Tibial nerve (tissue), 3 donors: ENCODE measurements around the gene RTN1.

ENCODE experiments used
- POLR2A ChIP-seq, 2 donors: fragments of 450-650 bp; IDR thresholded peaks; one replicate each; pipeline ENCODE4 v1.6.1; 2017; ENCODE audit warnings: antibody characterized with exemption in 2 of 2, mild to moderate bottlenecking in 2 of 2, moderate library complexity in 2 of 2
- TF ChIP-seq, protein P1 (sequence below), 5 experiments: fragments of 200-600 bp in 3 of 5; fragments of 450-650 bp in 2 of 5; sonication (generic) in 3 of 5; IDR thresholded peaks; one replicate each; pipeline ENCODE4 v1.5.1; 2016 to 2019; ENCODE audit warnings: antibody characterized with exemption in 5 of 5, mild to moderate bottlenecking in 3 of 5, moderate library complexity in 2 of 5

DNA sequence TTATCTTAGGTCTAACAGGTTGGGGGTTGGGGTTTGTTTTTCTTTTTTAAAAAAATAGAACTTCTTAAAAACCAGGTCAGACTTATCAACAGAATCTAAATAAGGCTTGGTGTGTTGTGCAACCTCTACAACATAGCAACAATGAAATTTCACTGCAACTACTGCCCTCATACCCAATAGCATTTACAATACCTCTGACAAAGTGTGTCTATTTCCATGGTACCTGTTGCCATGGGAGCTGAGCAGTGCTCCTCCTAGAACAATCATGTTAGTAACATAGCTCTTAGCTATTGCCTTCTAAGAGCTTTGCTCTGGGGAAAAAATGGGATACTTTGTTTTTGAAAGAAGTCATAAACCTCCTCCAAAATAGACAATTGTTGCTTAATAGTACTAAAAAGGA lies 190.7 kb downstream of the RTN1 start:
- TF ChIP-seq, protein P1, sequence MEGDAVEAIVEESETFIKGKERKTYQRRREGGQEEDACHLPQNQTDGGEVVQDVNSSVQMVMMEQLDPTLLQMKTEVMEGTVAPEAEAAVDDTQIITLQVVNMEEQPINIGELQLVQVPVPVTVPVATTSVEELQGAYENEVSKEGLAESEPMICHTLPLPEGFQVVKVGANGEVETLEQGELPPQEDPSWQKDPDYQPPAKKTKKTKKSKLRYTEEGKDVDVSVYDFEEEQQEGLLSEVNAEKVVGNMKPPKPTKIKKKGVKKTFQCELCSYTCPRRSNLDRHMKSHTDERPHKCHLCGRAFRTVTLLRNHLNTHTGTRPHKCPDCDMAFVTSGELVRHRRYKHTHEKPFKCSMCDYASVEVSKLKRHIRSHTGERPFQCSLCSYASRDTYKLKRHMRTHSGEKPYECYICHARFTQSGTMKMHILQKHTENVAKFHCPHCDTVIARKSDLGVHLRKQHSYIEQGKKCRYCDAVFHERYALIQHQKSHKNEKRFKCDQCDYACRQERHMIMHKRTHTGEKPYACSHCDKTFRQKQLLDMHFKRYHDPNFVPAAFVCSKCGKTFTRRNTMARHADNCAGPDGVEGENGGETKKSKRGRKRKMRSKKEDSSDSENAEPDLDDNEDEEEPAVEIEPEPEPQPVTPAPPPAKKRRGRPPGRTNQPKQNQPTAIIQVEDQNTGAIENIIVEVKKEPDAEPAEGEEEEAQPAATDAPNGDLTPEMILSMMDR (IDR thresholded peaks at IDR 0.05) = no peak
- TF ChIP-seq POLR2A (IDR thresholded peaks at IDR 0.05) = no peak
